IMR-90 (cell line): Measurements from ENCODE around the gene MRPL58. TPM values are rescaled to one million over a fixed set of nuclear protein-coding genes. Genes with fewer than 3 reads are reported as not detected.

ENCODE experiments used
- ATAC-seq: fragments of 200-7000 bp; cut with Tn5 transposase; 2 replicates; pipeline ENCODE4 v1.9.1; 2020; ENCODE audit warnings: low read depth, mild to moderate bottlenecking, moderate library complexity
- BruUV-seq: library from RNA; stranded (reverse); fragments of 400-500 nt; replicated peaks from 2 replicates; lab custom pipeline; 2021; lab: Mats Ljungman, UMichigan
- CTCF ChIA-PET: fragments of 300-600 bp; formaldehyde crosslinking; extraction: SDS; loops from one replicate; lab custom pipeline; 2021; ENCODE audit warnings: antibody characterized with exemption; lab: Yijun Ruan, JAX
- POLR2A ChIA-PET: fragments of 300-600 bp; sonication (Branson Sonifier 250); formaldehyde crosslinking; loops from one replicate; lab custom pipeline; 2022; ENCODE audit warnings: antibody characterized with exemption; ENCODE audit not compliant: unreplicated experiment; lab: Charles Lee
- DNase-seq: peaks from one replicate; pipeline ENCODE4 v3.0.0; 2013
- H2AFZ ChIP-seq: replicated peaks from 2 replicates; pipeline ENCODE3; 2013; ENCODE audit warnings: low read length, mild to moderate bottlenecking; ENCODE audit not compliant: poor library complexity
- H2AK5ac ChIP-seq: 2 replicates; pipeline ENCODE4 v1.6.1; 2013; ENCODE audit warnings: low read depth, low read length, inconsistent platforms
- H2AK9ac ChIP-seq: replicated peaks from 2 replicates; pipeline ENCODE3; 2013; ENCODE audit warnings: mild to moderate bottlenecking, low read depth, low read length, moderate library complexity; ENCODE audit not compliant: poor library complexity
- H2BK120ac ChIP-seq: 2 replicates; pipeline ENCODE4 v1.6.1; 2013; ENCODE audit warnings: low read depth, low read length, inconsistent platforms
- H2BK15ac ChIP-seq: 3 replicates; pipeline ENCODE4 v1.6.1; 2013; ENCODE audit warnings: low read depth, low read length, inconsistent platforms
- H2BK20ac ChIP-seq: 2 replicates; pipeline ENCODE4 v1.6.1; 2013; ENCODE audit warnings: low read depth, mild to moderate bottlenecking, inconsistent platforms, low read length, moderate library complexity
- H2BK5ac ChIP-seq: 2 replicates; pipeline ENCODE4 v1.6.1; 2013; ENCODE audit warnings: mild to moderate bottlenecking, low read depth, low read length, inconsistent platforms; ENCODE audit not compliant: poor library complexity, severe bottlenecking
- H3K14ac ChIP-seq: replicated peaks from 2 replicates; pipeline ENCODE4 v1.6.1; 2013; ENCODE audit warnings: low read depth, low read length, inconsistent platforms
- H3K18ac ChIP-seq: 2 replicates; pipeline ENCODE4 v1.6.1; 2013; ENCODE audit warnings: low read depth, low read length, control low read depth
- H3K23ac ChIP-seq: 2 replicates; pipeline ENCODE4 v1.6.1; 2013; ENCODE audit warnings: low read depth, low read length, inconsistent platforms
- H3K27ac ChIP-seq: 2 replicates; pipeline ENCODE4 v1.5.1; 2013; ENCODE audit warnings: mild to moderate bottlenecking, control low read depth, low read length; ENCODE audit not compliant: insufficient read depth
- H3K27me3 ChIP-seq: 2 replicates; pipeline ENCODE4 v1.6.1; 2013; ENCODE audit warnings: low read length; ENCODE audit not compliant: control insufficient read depth, insufficient read depth
- H3K36me3 ChIP-seq: 2 replicates; pipeline ENCODE4 v1.6.1; 2013; ENCODE audit warnings: low read length, mixed read lengths; ENCODE audit not compliant: control insufficient read depth, insufficient read depth
- H3K4ac ChIP-seq: 2 replicates; pipeline ENCODE4 v1.6.1; 2013; ENCODE audit warnings: low read depth, low read length, inconsistent platforms
- H3K4me1 ChIP-seq: 2 replicates; pipeline ENCODE4 v1.6.1; 2013; ENCODE audit warnings: low read length, mixed read lengths; ENCODE audit not compliant: control insufficient read depth, insufficient read depth
- H3K4me2 ChIP-seq: 2 replicates; pipeline ENCODE4 v1.6.1; 2013; ENCODE audit warnings: low read depth, mild to moderate bottlenecking, control low read depth, low read length, moderate library complexity
- H3K4me3 ChIP-seq: 2 replicates; pipeline ENCODE4 v1.5.1; 2013; ENCODE audit warnings: low read depth, mild to moderate bottlenecking, control low read depth, low read length, moderate library complexity; ENCODE audit not compliant: insufficient read depth
- H3K56ac ChIP-seq: 2 replicates; pipeline ENCODE4 v1.6.1; 2013; ENCODE audit warnings: low read length, inconsistent platforms; ENCODE audit not compliant: insufficient read depth; ENCODE audit errors: extremely low read depth
- H3K79me1 ChIP-seq, 2 experiments: 2 replicates each; pipeline ENCODE4 v1.6.1; 2013; ENCODE audit warnings: low read length in 2 of 2, inconsistent platforms in 1 of 2, low read depth in 1 of 2
- H3K9ac ChIP-seq: 2 replicates; pipeline ENCODE4 v1.6.1; 2013; ENCODE audit warnings: low read depth, low read length, control low read depth
- H3K9me1 ChIP-seq: 2 replicates; pipeline ENCODE4 v1.6.1; 2013; ENCODE audit warnings: low read length, inconsistent platforms; ENCODE audit not compliant: insufficient read depth
- H3K9me3 ChIP-seq: 2 replicates; pipeline ENCODE4 v1.6.1; 2013; ENCODE audit warnings: low read length; ENCODE audit not compliant: control insufficient read depth, insufficient read depth
- H4K20me1 ChIP-seq: 2 replicates; pipeline ENCODE4 v1.6.1; 2013; ENCODE audit warnings: low read length, inconsistent platforms; ENCODE audit not compliant: insufficient read depth
- H4K5ac ChIP-seq: 2 replicates; pipeline ENCODE4 v1.6.1; 2013; ENCODE audit warnings: mild to moderate bottlenecking, low read depth, low read length, control low read depth
- H4K8ac ChIP-seq, 2 experiments: 2 replicates each; pipeline ENCODE4 v1.6.1; 2013; ENCODE audit warnings: low read depth in 2 of 2, low read length in 2 of 2, control low read depth in 1 of 2, inconsistent platforms in 1 of 2
- H4K91ac ChIP-seq: 2 replicates; pipeline ENCODE4 v1.6.1; 2013; ENCODE audit warnings: low read depth, low read length, inconsistent platforms; ENCODE audit not compliant: insufficient read depth
- BHLHE40 ChIP-seq: fragments of 150-350 bp; IDR thresholded peaks from 2 replicates; pipeline ENCODE4 v1.6.1; 2016; ENCODE audit warnings: mild to moderate bottlenecking, low read depth, low read length
- CTCF ChIP-seq: conservative IDR thresholded peaks from 2 replicates; pipeline ENCODE4 v1.5.1; 2012; ENCODE audit warnings: mild to moderate bottlenecking, low read depth, low read length, improper control_type of control experiment
- MXI1 ChIP-seq: IDR thresholded peaks from 2 replicates; pipeline ENCODE4 v1.6.1; 2012; ENCODE audit warnings: low read depth, mild to moderate bottlenecking, low read length, moderate library complexity, borderline replicate concordance
- NFE2L2 ChIP-seq: fragments of 150-350 bp; IDR thresholded peaks from 2 replicates; pipeline ENCODE4 v1.6.1; 2016; ENCODE audit warnings: low read depth, mild to moderate bottlenecking, low read length
- POLR2A ChIP-seq: IDR thresholded peaks from 2 replicates; pipeline ENCODE4 v1.6.1; 2012; ENCODE audit warnings: mild to moderate bottlenecking, low read depth, low read length
- RAD21 ChIP-seq: IDR thresholded peaks from 2 replicates; pipeline ENCODE4 v1.6.1; 2012; ENCODE audit warnings: low read length, improper control_type of control experiment
- RFX5 ChIP-seq: IDR thresholded peaks from 2 replicates; pipeline ENCODE4 v1.8.0; 2012; ENCODE audit warnings: low read depth, mild to moderate bottlenecking, low read length, moderate library complexity
- SMC3 ChIP-seq: fragments of 150-350 bp; IDR thresholded peaks from 2 replicates; pipeline ENCODE4 v1.6.1; 2016; ENCODE audit warnings: low read depth, mild to moderate bottlenecking, antibody characterized with exemption, low read length, moderate library complexity
- USF2 ChIP-seq: fragments of 150-350 bp; IDR thresholded peaks from 2 replicates; pipeline ENCODE4 v1.6.1; 2017; ENCODE audit warnings: mild to moderate bottlenecking, antibody characterized with exemption, low read length, low read depth
- WGBS, 2 experiments: methylation state at CpG; one replicate each; pipeline versions ENCODE4 v1.1.5 to v1.1.7; 2013; ENCODE audit warnings: missing lambda C conversion rate in 2 of 2; ENCODE audit not compliant: insufficient read length in 1 of 2; ENCODE audit errors: extremely low coverage in 2 of 2; 5-methylcytosine and 5-hydroxymethylcytosine counted together
- dilution Hi-C: fragments of 300-500 bp; cut with HindIII; formaldehyde crosslinking; loops from one replicate; pipeline ENCODE4 v1.14.3; 2018; ENCODE audit warnings: low sequenced_read_pairs; ENCODE audit not compliant: unreplicated experiment
- in situ Hi-C: fragments of 300-500 bp; cut with MboI; formaldehyde crosslinking; loops from 3 replicates; pipeline ENCODE4 v1.14.3; 2019; ENCODE audit warnings: low sequenced_read_pairs, inconsistent platforms, mixed read lengths
- intact Hi-C: fragments of 100-400 bp; cut with micrococcal nuclease; formaldehyde crosslinking; loops from 2 replicates; pipeline ENCODE4 v1.10.0; 2022
- polyA plus RNA-seq, 3 experiments: library from polyadenylated mRNA; depleted of rRNA; stranded (reverse); fragments of >200 nt; gene quantifications; 2 replicates each; pipeline ENCODE4 v1.2.3, GENCODE V29; 2012; ENCODE audit warnings: low replicate concordance in 1 of 3
- total RNA-seq: library from RNA; depleted of rRNA; stranded (reverse); fragments of >200 nt; gene quantifications from 2 replicates; pipeline ENCODE4 v1.2.3, GENCODE V29; 2012

Gene MRPL58
- total and polyA plus RNA-seq, 2 of the 4 experiments (the other 2 are of a cell fraction), result 42.5 to 53.0 TPM

- intact Hi-C loops, result no loop called here
Measured at GRCh38 chr17:75019710-75020109, 7.2 kb downstream of the MRPL58 start.

More at GRCh38 chr17:75019710-75020109, 7.2 kb downstream of the MRPL58 start:
- Histone ChIP-seq H2AK9ac (no peak overlapping the region), H4K91ac (no peak overlapping the region), H3K4me1 (no peaks in the 10 kb centered on the region), H3K14ac (no peak overlapping the region), H4K20me1 (no peaks in the 10 kb centered on the region), H4K8ac (no peak overlapping the region), H3K27me3 (no peaks in the 10 kb centered on the region), H3K9ac (no peak overlapping the region), H3K9me3 (no peaks in the 10 kb centered on the region), H2BK120ac (no peak overlapping the region), H3K56ac (no peak overlapping the region), H3K4me2 (no peak overlapping the region), H3K36me3 (peaks cover 31% of the 10 kb centered on the region), H3K4me3 (no peak overlapping the region), H3K23ac (no peak overlapping the region), H3K9me1 (no peaks in the 10 kb centered on the region; the same call in 1 of the 2 replicates), H3K18ac (no peak overlapping the region), H3K4ac (no peak overlapping the region), H2BK15ac (no peak overlapping the region), H4K5ac (no peak overlapping the region), H2AFZ (no peak overlapping the region), H3K27ac (no peak overlapping the region), H3K79me1 (peaks cover 3 to 23% of the 10 kb centered on the region in 2 experiments; a peak in 2 of 4 replicates), H2BK5ac (no peak overlapping the region), H2AK5ac (no peak overlapping the region), H2BK20ac (no peak overlapping the region)
- no TSS peak for BruUV-seq
- no peak for TF ChIP-seq NFE2L2
- no peak for TF ChIP-seq SMC3
- no peak for TF ChIP-seq CTCF
- no peak for TF ChIP-seq MXI1
- no peak for TF ChIP-seq RFX5
- TF ChIP-seq USF2, result no peak
- no peak for TF ChIP-seq RAD21
- TF ChIP-seq BHLHE40, result no peak
- no peak for TF ChIP-seq POLR2A
- ATAC-seq (no peak), DNase-seq (no peak)
- WGBS, 2 experiments, result no CpG with 5 or more reads among the region's 3 CpGs
- dilution Hi-C loops, result no loop called here
- CTCF ChIA-PET, result interaction anchor here (0.6 kb wide), 1 partner anchor 458 kb away, joined by 3 read pairs; no protein-coding TSS in a partner anchor
- in situ Hi-C loops, result no loop called here
- POLR2A ChIA-PET, result no interaction called here
